GM23248 (cell line): ENCODE data around the gene MAN1C1.

ENCODE experiments used
- EZH2 ChIP-seq: fragments of 200-600 bp; sonication (generic); IDR thresholded peaks from 2 replicates; pipeline ENCODE4 v1.6.1; 2018; ENCODE audit warnings: antibody characterized with exemption, mild to moderate bottlenecking; ENCODE audit not compliant: insufficient read depth, poor library complexity, severe bottlenecking
- EZH2phosphoT487 ChIP-seq: fragments of 200-600 bp; sonication (generic); IDR thresholded peaks from 2 replicates; pipeline ENCODE4 v1.6.1; 2018; ENCODE audit warnings: antibody characterized with exemption, moderate library complexity, mild to moderate bottlenecking, low read depth; ENCODE audit not compliant: insufficient read depth

DNA sequence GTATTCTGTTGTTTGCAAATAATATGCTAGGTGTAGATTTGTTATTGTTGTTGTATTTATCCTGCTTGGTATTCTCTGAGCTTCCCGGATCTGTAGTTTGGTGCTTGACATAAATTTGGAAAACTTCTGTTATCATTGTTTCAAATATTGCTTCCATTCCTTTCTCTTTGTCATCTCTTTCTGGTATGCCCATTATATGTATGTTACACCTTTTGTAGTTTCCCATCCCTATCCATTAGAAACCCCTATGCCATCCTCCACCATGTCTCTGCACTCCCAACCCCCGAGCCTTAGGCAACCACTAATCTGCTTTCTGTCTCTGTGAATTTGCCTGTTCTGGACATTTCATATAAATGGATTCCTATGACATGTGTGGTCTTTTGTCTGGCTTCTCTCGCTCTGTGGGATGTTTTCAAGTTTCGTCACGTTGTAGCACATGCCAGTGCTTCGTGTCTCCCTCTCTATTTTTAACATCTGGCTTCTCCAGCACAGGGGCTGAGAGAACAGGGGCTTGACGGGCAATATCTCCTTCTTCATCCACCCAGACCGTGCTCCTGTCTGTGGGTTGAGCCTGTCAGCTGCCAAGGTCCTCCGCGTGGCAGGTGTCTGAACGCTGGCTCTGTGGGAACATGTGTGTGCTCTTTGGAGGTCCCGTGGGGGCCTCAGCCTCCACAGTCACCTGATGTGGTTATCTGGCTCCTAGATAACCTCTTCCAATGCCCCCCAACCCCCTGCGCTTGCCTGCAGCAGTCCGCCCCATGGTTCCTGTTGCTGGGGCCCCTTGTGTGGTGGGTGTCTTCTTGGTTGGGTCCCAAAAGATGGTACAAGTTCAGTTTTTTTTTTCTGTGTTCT lies 32.8 kb upstream of the MAN1C1 start:
- no peak for TF ChIP-seq EZH2
- no peak for TF ChIP-seq EZH2phosphoT487
